Thyroid gland (tissue), 4 donors: ENCODE measurements around the gene PARP8.

Source experiments
- POLR2A ChIP-seq, 2 donors: fragments of 450-650 bp; IDR thresholded peaks; one replicate each; pipeline ENCODE4 v1.6.1; 2017; ENCODE audit warnings: antibody characterized with exemption in 2 of 2, mild to moderate bottlenecking in 2 of 2, moderate library complexity in 1 of 2
- TF ChIP-seq, protein P1 (sequence below), 6 experiments: fragments of 200-600 bp in 3 of 6; fragments of 450-650 bp in 3 of 6; sonication (generic) in 3 of 6; IDR thresholded peaks; one replicate each; pipeline ENCODE4 v1.5.1; 2016 to 2019; ENCODE audit warnings: antibody characterized with exemption in 6 of 6, mild to moderate bottlenecking in 2 of 6, inconsistent platforms in 1 of 6, moderate library complexity in 1 of 6

- TF ChIP-seq, protein P1, sequence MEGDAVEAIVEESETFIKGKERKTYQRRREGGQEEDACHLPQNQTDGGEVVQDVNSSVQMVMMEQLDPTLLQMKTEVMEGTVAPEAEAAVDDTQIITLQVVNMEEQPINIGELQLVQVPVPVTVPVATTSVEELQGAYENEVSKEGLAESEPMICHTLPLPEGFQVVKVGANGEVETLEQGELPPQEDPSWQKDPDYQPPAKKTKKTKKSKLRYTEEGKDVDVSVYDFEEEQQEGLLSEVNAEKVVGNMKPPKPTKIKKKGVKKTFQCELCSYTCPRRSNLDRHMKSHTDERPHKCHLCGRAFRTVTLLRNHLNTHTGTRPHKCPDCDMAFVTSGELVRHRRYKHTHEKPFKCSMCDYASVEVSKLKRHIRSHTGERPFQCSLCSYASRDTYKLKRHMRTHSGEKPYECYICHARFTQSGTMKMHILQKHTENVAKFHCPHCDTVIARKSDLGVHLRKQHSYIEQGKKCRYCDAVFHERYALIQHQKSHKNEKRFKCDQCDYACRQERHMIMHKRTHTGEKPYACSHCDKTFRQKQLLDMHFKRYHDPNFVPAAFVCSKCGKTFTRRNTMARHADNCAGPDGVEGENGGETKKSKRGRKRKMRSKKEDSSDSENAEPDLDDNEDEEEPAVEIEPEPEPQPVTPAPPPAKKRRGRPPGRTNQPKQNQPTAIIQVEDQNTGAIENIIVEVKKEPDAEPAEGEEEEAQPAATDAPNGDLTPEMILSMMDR (IDR thresholded peaks at IDR 0.05) = no peak
- TF ChIP-seq POLR2A (IDR thresholded peaks at IDR 0.05) = no peak
Measured at GRCh38 chr5:50794812-50795211, 128.4 kb downstream of the PARP8 start.
